PC-9 (cell line): ENCODE measurements around the gene RAI2.

ENCODE experiments used
- EZH2 ChIP-seq: fragments of 200-600 bp; sonication (generic); IDR thresholded peaks from 2 replicates; pipeline ENCODE4 v1.8.0; 2017; ENCODE audit warnings: antibody characterized with exemption, low read depth
- TF ChIP-seq, protein P1 (sequence below): fragments of 200-600 bp; sonication (generic); conservative IDR thresholded peaks from 2 replicates; pipeline ENCODE4 v1.6.1; 2017; ENCODE audit warnings: mixed run types, antibody characterized with exemption, mild to moderate bottlenecking, moderate library complexity

DNA sequence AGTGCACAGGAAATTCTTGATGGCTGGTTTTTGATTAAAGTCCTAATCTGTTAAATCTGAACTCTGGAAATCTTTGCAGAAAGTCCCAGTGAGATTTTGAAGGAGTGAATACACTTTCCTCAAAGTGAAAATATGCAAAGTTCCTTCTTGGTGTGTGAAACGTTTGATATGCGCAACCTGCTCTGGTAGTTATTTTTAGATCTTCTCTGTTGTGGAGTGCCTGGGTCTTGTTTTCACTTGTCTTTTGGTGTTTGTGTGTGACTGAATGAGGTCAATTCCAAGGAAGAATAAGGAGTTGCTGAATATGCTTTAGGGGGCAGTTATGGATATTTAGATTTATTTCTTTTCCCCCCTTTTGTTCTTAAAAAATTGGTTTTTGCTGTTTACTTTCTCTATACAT is 82.1 kb downstream of the RAI2 start:
- TF ChIP-seq EZH2: no peak
- TF ChIP-seq, protein P1, sequence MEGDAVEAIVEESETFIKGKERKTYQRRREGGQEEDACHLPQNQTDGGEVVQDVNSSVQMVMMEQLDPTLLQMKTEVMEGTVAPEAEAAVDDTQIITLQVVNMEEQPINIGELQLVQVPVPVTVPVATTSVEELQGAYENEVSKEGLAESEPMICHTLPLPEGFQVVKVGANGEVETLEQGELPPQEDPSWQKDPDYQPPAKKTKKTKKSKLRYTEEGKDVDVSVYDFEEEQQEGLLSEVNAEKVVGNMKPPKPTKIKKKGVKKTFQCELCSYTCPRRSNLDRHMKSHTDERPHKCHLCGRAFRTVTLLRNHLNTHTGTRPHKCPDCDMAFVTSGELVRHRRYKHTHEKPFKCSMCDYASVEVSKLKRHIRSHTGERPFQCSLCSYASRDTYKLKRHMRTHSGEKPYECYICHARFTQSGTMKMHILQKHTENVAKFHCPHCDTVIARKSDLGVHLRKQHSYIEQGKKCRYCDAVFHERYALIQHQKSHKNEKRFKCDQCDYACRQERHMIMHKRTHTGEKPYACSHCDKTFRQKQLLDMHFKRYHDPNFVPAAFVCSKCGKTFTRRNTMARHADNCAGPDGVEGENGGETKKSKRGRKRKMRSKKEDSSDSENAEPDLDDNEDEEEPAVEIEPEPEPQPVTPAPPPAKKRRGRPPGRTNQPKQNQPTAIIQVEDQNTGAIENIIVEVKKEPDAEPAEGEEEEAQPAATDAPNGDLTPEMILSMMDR: no peak
